GM12878 (cell line): ENCODE data around the gene IFNA2. TPM values are rescaled to one million over a fixed set of nuclear protein-coding genes. Genes with fewer than 3 reads are reported as not detected.

Experiments
- BCL11A ChIP-seq: IDR thresholded peaks from 2 replicates; pipeline ENCODE4 v1.6.1; 2011; ENCODE audit warnings: low read depth, low read length
- BHLHE40 ChIP-seq, 2 experiments: fragments of 450-650 bp in 1 of 2; IDR thresholded peaks; 2 replicates each; pipeline ENCODE4 v1.6.1; 2011 to 2017; ENCODE audit warnings: low read depth in 2 of 2, borderline replicate concordance in 1 of 2, improper control_type of control experiment in 1 of 2, low read length in 1 of 2, mild to moderate bottlenecking in 1 of 2
- CEBPB ChIP-seq, 2 experiments: fragments of 150-350 bp in 1 of 2; IDR thresholded peaks; 2 replicates each; pipeline ENCODE4 v1.6.1; 2012 to 2014; ENCODE audit warnings: low read depth in 2 of 2, low read length in 2 of 2, borderline replicate concordance in 1 of 2, inconsistent platforms in 1 of 2
- DPF2 ChIP-seq: fragments of 450-650 bp; IDR thresholded peaks from 2 replicates; pipeline ENCODE4 v1.6.1; 2017; ENCODE audit warnings: mild to moderate bottlenecking
- EP300 ChIP-seq, 2 experiments: fragments of 150-350 bp in 1 of 2; IDR thresholded peaks; 2 replicates each; pipeline ENCODE4 v1.6.1; 2011 to 2012; ENCODE audit warnings: low read depth in 2 of 2, low read length in 2 of 2, borderline replicate concordance in 1 of 2, improper control_type of control experiment in 1 of 2, inconsistent platforms in 1 of 2; ENCODE audit not compliant: control insufficient read depth in 1 of 2
- ESRRA ChIP-seq: IDR thresholded peaks from 2 replicates; pipeline ENCODE4 v1.6.1; 2012; ENCODE audit warnings: mild to moderate bottlenecking, low read length, improper control_type of control experiment
- GABPA ChIP-seq: IDR thresholded peaks from 2 replicates; pipeline ENCODE4 v1.6.1; 2014; ENCODE audit warnings: antibody characterized with exemption, low read depth, mild to moderate bottlenecking, inconsistent platforms
- JUNB ChIP-seq: IDR thresholded peaks from 2 replicates; pipeline ENCODE4 v1.6.1; 2016; ENCODE audit warnings: antibody characterized with exemption, mild to moderate bottlenecking
- MEF2A ChIP-seq: IDR thresholded peaks from 2 replicates; pipeline ENCODE4 v1.6.1; 2011; ENCODE audit warnings: low read depth, mild to moderate bottlenecking, low read length, moderate library complexity; ENCODE audit not compliant: insufficient read depth
- NBN ChIP-seq: fragments of 450-650 bp; IDR thresholded peaks from 2 replicates; pipeline ENCODE4 v1.6.1; 2016
- NR2C1 ChIP-seq: fragments of 450-650 bp; IDR thresholded peaks from 2 replicates; pipeline ENCODE4 v1.6.1; 2017; ENCODE audit warnings: antibody characterized with exemption, mild to moderate bottlenecking, moderate library complexity
- RAD21 ChIP-seq: IDR thresholded peaks from 2 replicates; pipeline ENCODE4 v1.6.1; 2011; ENCODE audit warnings: mild to moderate bottlenecking, low read depth, low read length, moderate library complexity; ENCODE audit not compliant: insufficient read depth
- SMAD5 ChIP-seq: IDR thresholded peaks from 2 replicates; pipeline ENCODE4 v1.6.1; 2016; ENCODE audit warnings: antibody characterized with exemption, low read depth
- SRF ChIP-seq, 2 experiments: IDR thresholded peaks; 2 replicates each; pipeline ENCODE4 v1.6.1; 2011; ENCODE audit warnings: low read depth in 2 of 2, low read length in 2 of 2, mild to moderate bottlenecking in 1 of 2, moderate library complexity in 1 of 2
- TBL1XR1 ChIP-seq: IDR thresholded peaks from 2 replicates; pipeline ENCODE4 v1.6.1; 2012; ENCODE audit warnings: low read depth, low read length, improper control_type of control experiment
- ZNF24 ChIP-seq: fragments of 450-650 bp; IDR thresholded peaks from 2 replicates; pipeline ENCODE4 v1.6.1; 2017; ENCODE audit warnings: antibody characterized with exemption, mild to moderate bottlenecking
- ZNF274 ChIP-seq: IDR thresholded peaks from one replicate; pipeline ENCODE4 v1.8.0; 2011; ENCODE audit not compliant: insufficient read length, insufficient read depth
- ZNF622 ChIP-seq: fragments of 450-650 bp; IDR thresholded peaks from 2 replicates; pipeline ENCODE4 v1.6.1; 2017; ENCODE audit warnings: mild to moderate bottlenecking, inconsistent platforms
- polyA plus RNA-seq, 11 experiments: library from polyadenylated mRNA; depleted of rRNA in 4 of 11; unstranded in 6 of 11; stranded (reverse) in 5 of 11; fragments of >200 nt; fragmentation: Nextera tagmentation in 4 of 11; fragmentation: Illumina TruSeq in 1 of 11; extraction: Ambion mirVana in 4 of 11; extraction: Trizol in 1 of 11; gene quantifications; 1 replicate in 1 of 11; 2 replicates in 10 of 11; pipeline versions ENCODE4 v1.2.1 to v1.2.3, GENCODE V29; 2011 to 2016; ENCODE audit warnings: inconsistent platforms in 2 of 11, missing spikeins in 2 of 11, low read depth in 1 of 11
- total RNA-seq, 4 experiments: library from RNA; depleted of rRNA in 3 of 4; stranded (reverse); fragments of >200 nt in 3 of 4; fragmentation: Illumina TruSeq in 1 of 4; extraction: Trizol in 1 of 4; gene quantifications; 2 replicates each; pipeline versions ENCODE4 v1.2.1 to v1.2.3, GENCODE V29; 2013 to 2021
- TF ChIP-seq, protein P1 (sequence below): fragments of 450-650 bp; formaldehyde crosslinking; IDR thresholded peaks from 2 replicates; pipeline ENCODE4 v1.5.0; 2022; ENCODE audit warnings: mild to moderate bottlenecking, missing genetic modification characterization
- TF ChIP-seq, protein P2 (sequence below): fragments of 450-650 bp; IDR thresholded peaks from 2 replicates; pipeline ENCODE4 v1.6.1; 2017; ENCODE audit warnings: borderline replicate concordance
- TF ChIP-seq, protein P3 (sequence below): fragments of 450-650 bp; formaldehyde crosslinking; IDR thresholded peaks from 2 replicates; pipeline ENCODE4 v1.4.0; 2022; ENCODE audit warnings: mild to moderate bottlenecking, moderate library complexity

IFNA2 gene
- total and polyA plus RNA-seq, 10 of the 15 experiments (the other 5 are each of a cell fraction or from before 2014, with no cell fraction given): 0.26 to 2.8 (median 0.66) TPM; not detected in 2

DNA sequence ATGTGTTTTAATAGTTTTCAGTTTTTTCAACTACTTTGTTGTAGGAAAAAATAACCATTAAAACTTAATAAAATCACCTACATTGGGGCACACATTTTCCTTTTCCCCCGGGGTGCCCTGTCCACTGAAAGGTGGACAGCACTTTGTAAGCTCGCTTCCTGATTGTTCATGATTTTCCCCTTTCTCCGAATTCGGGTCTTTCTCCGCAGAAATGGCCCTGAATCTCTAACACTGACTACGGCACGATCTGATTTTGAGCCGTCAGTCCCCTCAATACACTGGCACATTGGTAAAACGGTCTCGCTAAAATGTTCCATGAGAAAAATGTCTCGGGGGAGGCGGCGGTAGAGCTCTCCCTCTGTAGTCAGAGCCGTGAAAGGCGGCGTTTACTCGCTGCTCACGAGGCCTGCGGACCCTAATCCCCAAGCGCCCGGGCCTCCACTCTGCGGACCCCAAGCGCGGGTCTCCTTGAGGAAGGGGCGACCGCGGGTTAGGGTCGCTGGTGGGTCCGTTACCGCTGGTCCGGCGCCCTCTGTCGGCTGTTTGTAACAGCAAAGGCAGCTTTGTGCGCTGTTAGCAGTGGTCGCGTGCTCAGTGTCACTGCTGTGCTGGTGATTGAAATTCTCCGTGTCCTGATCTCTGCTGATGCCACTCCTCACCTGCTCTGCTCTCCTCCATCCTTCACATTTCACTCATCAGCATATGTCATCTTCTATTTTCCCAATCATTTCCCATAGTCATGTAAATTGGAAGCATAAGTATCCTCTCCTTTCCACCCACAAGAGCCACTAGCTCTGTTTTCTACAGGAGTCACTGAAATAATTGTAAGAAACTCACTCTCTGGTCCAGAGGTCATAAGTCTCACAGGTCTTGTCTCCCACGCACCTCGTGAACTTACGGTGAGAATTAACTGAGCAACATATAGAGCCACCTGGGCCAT, 10.8 kb upstream of the IFNA2 start (continued):
- TF ChIP-seq NBN: 0 out of 2 replicates have a peak, but pooled peaks have one; percentile 42
- no peak for TF ChIP-seq ESRRA
- TF ChIP-seq MEF2A: no peak
- no peak for TF ChIP-seq NR2C1
- no peak for TF ChIP-seq JUNB
- TF ChIP-seq, protein P1, sequence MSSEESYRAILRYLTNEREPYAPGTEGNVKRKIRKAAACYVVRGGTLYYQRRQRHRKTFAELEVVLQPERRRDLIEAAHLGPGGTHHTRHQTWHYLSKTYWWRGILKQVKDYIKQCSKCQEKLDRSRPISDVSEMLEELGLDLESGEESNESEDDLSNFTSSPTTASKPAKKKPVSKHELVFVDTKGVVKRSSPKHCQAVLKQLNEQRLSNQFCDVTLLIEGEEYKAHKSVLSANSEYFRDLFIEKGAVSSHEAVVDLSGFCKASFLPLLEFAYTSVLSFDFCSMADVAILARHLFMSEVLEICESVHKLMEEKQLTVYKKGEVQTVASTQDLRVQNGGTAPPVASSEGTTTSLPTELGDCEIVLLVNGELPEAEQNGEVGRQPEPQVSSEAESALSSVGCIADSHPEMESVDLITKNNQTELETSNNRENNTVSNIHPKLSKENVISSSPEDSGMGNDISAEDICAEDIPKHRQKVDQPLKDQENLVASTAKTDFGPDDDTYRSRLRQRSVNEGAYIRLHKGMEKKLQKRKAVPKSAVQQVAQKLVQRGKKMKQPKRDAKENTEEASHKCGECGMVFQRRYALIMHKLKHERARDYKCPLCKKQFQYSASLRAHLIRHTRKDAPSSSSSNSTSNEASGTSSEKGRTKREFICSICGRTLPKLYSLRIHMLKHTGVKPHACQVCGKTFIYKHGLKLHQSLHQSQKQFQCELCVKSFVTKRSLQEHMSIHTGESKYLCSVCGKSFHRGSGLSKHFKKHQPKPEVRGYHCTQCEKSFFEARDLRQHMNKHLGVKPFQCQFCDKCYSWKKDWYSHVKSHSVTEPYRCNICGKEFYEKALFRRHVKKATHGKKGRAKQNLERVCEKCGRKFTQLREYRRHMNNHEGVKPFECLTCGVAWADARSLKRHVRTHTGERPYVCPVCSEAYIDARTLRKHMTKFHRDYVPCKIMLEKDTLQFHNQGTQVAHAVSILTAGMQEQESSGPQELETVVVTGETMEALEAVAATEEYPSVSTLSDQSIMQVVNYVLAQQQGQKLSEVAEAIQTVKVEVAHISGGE (CRISPR knock-in tag): no peak
- TF ChIP-seq CEBPB (IDR thresholded peaks at IDR 0.05; ENCODE audit: borderline replicate concordance in 1 of 2, low read depth in 2 of 2, low read length in 2 of 2): no peak
- peak; percentile 57 for TF ChIP-seq RAD21
- TF ChIP-seq SRF (IDR thresholded peaks at IDR 0.05; ENCODE audit: low read depth in 2 of 2, low read length in 2 of 2): no peak
- no peak for TF ChIP-seq SMAD5
- TF ChIP-seq ZNF622: no peak
- peak; percentile 60; the same call in 1 of the 2 replicates for TF ChIP-seq DPF2
- TF ChIP-seq GABPA: no peak
- TF ChIP-seq ZNF24: no peak
- TF ChIP-seq, protein P2, sequence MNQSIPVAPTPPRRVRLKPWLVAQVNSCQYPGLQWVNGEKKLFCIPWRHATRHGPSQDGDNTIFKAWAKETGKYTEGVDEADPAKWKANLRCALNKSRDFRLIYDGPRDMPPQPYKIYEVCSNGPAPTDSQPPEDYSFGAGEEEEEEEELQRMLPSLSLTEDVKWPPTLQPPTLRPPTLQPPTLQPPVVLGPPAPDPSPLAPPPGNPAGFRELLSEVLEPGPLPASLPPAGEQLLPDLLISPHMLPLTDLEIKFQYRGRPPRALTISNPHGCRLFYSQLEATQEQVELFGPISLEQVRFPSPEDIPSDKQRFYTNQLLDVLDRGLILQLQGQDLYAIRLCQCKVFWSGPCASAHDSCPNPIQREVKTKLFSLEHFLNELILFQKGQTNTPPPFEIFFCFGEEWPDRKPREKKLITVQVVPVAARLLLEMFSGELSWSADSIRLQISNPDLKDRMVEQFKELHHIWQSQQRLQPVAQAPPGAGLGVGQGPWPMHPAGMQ: no peak
- TF ChIP-seq TBL1XR1: no peak
- no peak for TF ChIP-seq BCL11A
- peak; percentile 79 to 88; a peak in 3 of 4 replicates for TF ChIP-seq BHLHE40 (IDR thresholded peaks at IDR 0.05; ENCODE audit: borderline replicate concordance in 1 of 2, low read depth in 2 of 2, low read length in 1 of 2)
- TF ChIP-seq, protein P3, sequence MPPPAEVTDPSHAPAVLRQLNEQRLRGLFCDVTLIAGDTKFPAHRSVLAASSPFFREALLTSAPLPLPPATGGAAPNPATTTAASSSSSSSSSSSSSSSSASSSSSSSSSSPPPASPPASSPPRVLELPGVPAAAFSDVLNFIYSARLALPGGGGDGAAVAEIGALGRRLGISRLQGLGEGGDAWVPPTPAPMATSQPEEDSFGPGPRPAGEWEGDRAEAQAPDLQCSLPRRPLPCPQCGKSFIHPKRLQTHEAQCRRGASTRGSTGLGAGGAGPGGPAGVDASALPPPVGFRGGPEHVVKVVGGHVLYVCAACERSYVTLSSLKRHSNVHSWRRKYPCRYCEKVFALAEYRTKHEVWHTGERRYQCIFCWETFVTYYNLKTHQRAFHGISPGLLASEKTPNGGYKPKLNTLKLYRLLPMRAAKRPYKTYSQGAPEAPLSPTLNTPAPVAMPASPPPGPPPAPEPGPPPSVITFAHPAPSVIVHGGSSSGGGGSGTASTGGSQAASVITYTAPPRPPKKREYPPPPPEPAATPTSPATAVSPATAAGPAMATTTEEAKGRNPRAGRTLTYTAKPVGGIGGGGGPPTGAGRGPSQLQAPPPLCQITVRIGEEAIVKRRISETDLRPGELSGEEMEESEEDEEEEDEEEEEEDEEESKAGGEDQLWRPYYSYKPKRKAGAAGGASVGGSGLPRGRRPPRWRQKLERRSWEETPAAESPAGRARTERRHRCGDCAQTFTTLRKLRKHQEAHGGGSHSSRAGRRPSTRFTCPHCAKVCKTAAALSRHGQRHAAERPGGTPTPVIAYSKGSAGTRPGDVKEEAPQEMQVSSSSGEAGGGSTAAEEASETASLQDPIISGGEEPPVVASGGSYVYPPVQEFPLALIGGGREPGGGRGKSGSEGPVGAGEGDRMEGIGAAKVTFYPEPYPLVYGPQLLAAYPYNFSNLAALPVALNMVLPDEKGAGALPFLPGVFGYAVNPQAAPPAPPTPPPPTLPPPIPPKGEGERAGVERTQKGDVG (CRISPR knock-in tag): no peak
- no peak for TF ChIP-seq ZNF274
- TF ChIP-seq EP300 (IDR thresholded peaks at IDR 0.05; ENCODE audit: borderline replicate concordance in 1 of 2, control insufficient read depth in 1 of 2, low read depth in 2 of 2, low read length in 2 of 2): no peak
